Calu3 (cell line): ENCODE data around the gene C10orf88. TPM values are rescaled to one million over a fixed set of nuclear protein-coding genes. Genes with fewer than 3 reads are reported as not detected.
"Not testable (repeated sequence)": the region's sequence is repeated elsewhere in the genome, so short reads cannot be mapped to it uniquely, and the experiment has no call there.

Experiments used
- BruUV-seq: library from RNA; stranded (reverse); fragments of 400-500 nt; replicated peaks from 2 replicates; lab custom pipeline; 2021; lab: Mats Ljungman, UMichigan
- CTCF ChIA-PET: fragments of 300-600 bp; sonication (Branson Sonifier 250); formaldehyde crosslinking; loops from one replicate; lab custom pipeline; 2022; ENCODE audit warnings: antibody characterized with exemption; lab: Charles Lee
- DNase-seq: peaks from one replicate; pipeline ENCODE4 v3.0.0; 2022
- H3K27ac Mint-ChIP-seq: one replicate; pipeline ENCODE4 v1.8.0; 2022; ENCODE audit warnings: mixed read lengths; ENCODE audit not compliant: unreplicated experiment
- H3K27me3 Mint-ChIP-seq: one replicate; pipeline ENCODE4 v1.8.0; 2022; ENCODE audit warnings: mixed read lengths; ENCODE audit not compliant: unreplicated experiment
- H3K36me3 Mint-ChIP-seq: one replicate; pipeline ENCODE4 v1.8.0; 2022; ENCODE audit warnings: mild to moderate bottlenecking, moderate library complexity, mixed read lengths; ENCODE audit not compliant: insufficient read depth, unreplicated experiment
- H3K4me1 Mint-ChIP-seq: one replicate; pipeline ENCODE4 v1.8.0; 2022; ENCODE audit warnings: mild to moderate bottlenecking, low read depth, mixed read lengths; ENCODE audit not compliant: unreplicated experiment
- H3K4me3 Mint-ChIP-seq: one replicate; pipeline ENCODE4 v1.8.0; 2022; ENCODE audit warnings: mild to moderate bottlenecking, low read depth, moderate library complexity, mixed read lengths; ENCODE audit not compliant: unreplicated experiment
- H3K9me3 Mint-ChIP-seq: one replicate; pipeline ENCODE4 v1.8.0; 2022; ENCODE audit warnings: low read depth, mixed read lengths; ENCODE audit not compliant: unreplicated experiment
- CTCF ChIP-seq: fragments of 200-600 bp; IDR thresholded peaks from one replicate; pipeline ENCODE4 v1.8.0; 2022; ENCODE audit warnings: antibody characterized with exemption; ENCODE audit not compliant: unreplicated experiment
- intact Hi-C: fragments of 100-400 bp; cut with micrococcal nuclease; formaldehyde crosslinking; loops from one replicate; pipeline ENCODE4 v1.10.0; 2022; ENCODE audit not compliant: unreplicated experiment
- total RNA-seq: library from RNA; stranded (reverse); gene quantifications from 2 replicates; pipeline ENCODE4 v1.2.3, GENCODE V29; 2022

C10orf88 gene
- total RNA-seq, 1 experiment from 2014 or later: 7.8 TPM

GRCh38 chr10:122910310-122910709 lies 43.7 kb downstream of the C10orf88 start, which contains the start of gene FAM24A:
Gene FAM24A, plus strand, starts transcription at chr10:122910610. Its CDS starts 1,025 bp downstream, at chr10:122911635.
- BruUV-seq: no TSS peak
- intact Hi-C loops: no loop called here
- no peak within 1 kb of the TSS for H3K27ac Mint-ChIP-seq
- H3K27me3 Mint-ChIP-seq: peaks cover 12% of the 10 kb centered on the region
- CTCF ChIA-PET: no interaction called here
- no peaks in the 10 kb centered on the region for H3K4me1 Mint-ChIP-seq
- H3K4me3 Mint-ChIP-seq: no peak within 1 kb of the TSS
- DNase-seq: no peak
- TF ChIP-seq CTCF: no peak
- no peaks in the 10 kb centered on the region for H3K9me3 Mint-ChIP-seq
- H3K36me3 Mint-ChIP-seq: no peaks in the 10 kb centered on the region

GRCh38 chr10:122903861-122904260 lies 50.2 kb downstream of the C10orf88 start:
- H3K4me3 Mint-ChIP-seq, DNase-seq, CTCF ChIA-PET, H3K36me3 Mint-ChIP-seq, H3K9me3 Mint-ChIP-seq, BruUV-seq, H3K27ac Mint-ChIP-seq, intact Hi-C loops, H3K27me3 Mint-ChIP-seq, H3K4me1 Mint-ChIP-seq: not testable (repeated sequence)

GRCh38 chr10:122894261-122894944 lies 59.6 kb downstream of the C10orf88 start:
- intact Hi-C loops: no loop called here
- Mint-ChIP-seq H3K36me3 (no peaks in the 10 kb centered on the region), H3K9me3 (no peaks in the 10 kb centered on the region), H3K27me3 (no peaks in the 10 kb centered on the region), H3K4me1 (no peaks in the 10 kb centered on the region), H3K27ac (no peak overlapping the region), H3K4me3 (no peak overlapping the region)
- DNase-seq: no peak
- no TSS peak for BruUV-seq
- TF ChIP-seq CTCF: no peak
- CTCF ChIA-PET: no interaction called here

- Mint-ChIP-seq H3K27ac (no peak overlapping the region), H3K27me3 (no peaks in the 10 kb centered on the region), H3K9me3 (no peaks in the 10 kb centered on the region), H3K4me1 (no peaks in the 10 kb centered on the region), H3K4me3 (no peak overlapping the region), H3K36me3 (peaks cover 10% of the 10 kb centered on the region)
- no peak for TF ChIP-seq CTCF
- CTCF ChIA-PET: no interaction called here
- intact Hi-C loops: no loop called here
- no peak for DNase-seq
- no TSS peak for BruUV-seq
Measured at GRCh38 chr10:122884166-122884565, 69.9 kb downstream of the C10orf88 start.

GRCh38 chr10:122882766-122883165 lies 71.3 kb downstream of the C10orf88 start:
- DNase-seq: no peak
- intact Hi-C loops: no loop called here
- no peak for TF ChIP-seq CTCF
- Mint-ChIP-seq H3K4me3 (no peak overlapping the region), H3K9me3 (no peaks in the 10 kb centered on the region), H3K27me3 (no peaks in the 10 kb centered on the region), H3K27ac (no peak overlapping the region), H3K36me3 (peaks cover 17% of the 10 kb centered on the region), H3K4me1 (no peaks in the 10 kb centered on the region)
- BruUV-seq: no TSS peak
- CTCF ChIA-PET: no interaction called here
